Ishikawa (cell line): ENCODE measurements around the gene ERGIC2.

Experiments used
- CEBPB ChIP-seq: IDR thresholded peaks from 2 replicates; pipeline ENCODE4 v1.6.1; 2012
- CREB1 ChIP-seq: IDR thresholded peaks from 2 replicates; pipeline ENCODE4 v1.6.1; 2012; ENCODE audit warnings: low read depth
- EGR1 ChIP-seq: IDR thresholded peaks from 2 replicates; pipeline ENCODE4 v1.6.1; 2012
- EP300 ChIP-seq: IDR thresholded peaks from 2 replicates; pipeline ENCODE4 v1.6.1; 2012; ENCODE audit warnings: borderline replicate concordance
- FOXM1 ChIP-seq: IDR thresholded peaks from 2 replicates; pipeline ENCODE4 v1.6.1; 2012; ENCODE audit warnings: low read depth, borderline replicate concordance
- MAX ChIP-seq: IDR thresholded peaks from 2 replicates; pipeline ENCODE4 v1.6.1; 2012
- NFIC ChIP-seq: IDR thresholded peaks from 2 replicates; pipeline ENCODE4 v1.6.1; 2012
- RAD21 ChIP-seq: IDR thresholded peaks from 2 replicates; pipeline ENCODE4 v1.6.1; 2012; ENCODE audit warnings: low read depth
- REST ChIP-seq: IDR thresholded peaks from 2 replicates; pipeline ENCODE4 v1.6.1; 2012; ENCODE audit warnings: low read depth, mild to moderate bottlenecking
- TAF1 ChIP-seq: IDR thresholded peaks from 2 replicates; pipeline ENCODE4 v1.6.1; 2012; ENCODE audit warnings: low read depth, mild to moderate bottlenecking
- TCF12 ChIP-seq: IDR thresholded peaks from 2 replicates; pipeline ENCODE4 v1.6.1; 2012; ENCODE audit warnings: low read depth
- TEAD4 ChIP-seq: IDR thresholded peaks from 2 replicates; pipeline ENCODE4 v1.6.1; 2012
- USF1 ChIP-seq: IDR thresholded peaks from 2 replicates; pipeline ENCODE4 v1.6.1; 2012
- YY1 ChIP-seq: IDR thresholded peaks from 2 replicates; pipeline ENCODE4 v1.6.1; 2012; ENCODE audit warnings: low read depth
- ZBTB7A ChIP-seq: IDR thresholded peaks from 2 replicates; pipeline ENCODE4 v1.6.1; 2012; ENCODE audit warnings: low read depth

ERGIC2 gene

GRCh38 chr12:29382251-29382650, 1.3 kb upstream of the ERGIC2 start:
- TF ChIP-seq EGR1 (no peak), TAF1 (no peak), TEAD4 (no peak), CREB1 (no peak), EP300 (no peak), ZBTB7A (no peak), YY1 (no peak), REST (no peak), RAD21 (no peak), FOXM1 (no peak), CEBPB (no peak), USF1 (no peak)

GRCh38 chr12:29376118-29376517, 4.9 kb downstream of the ERGIC2 start:
- TF ChIP-seq EP300 (no peak), EGR1 (no peak), YY1 (no peak), RAD21 (no peak), FOXM1 (no peak), TCF12 (no peak)

GRCh38 chr12:29374913-29375312, 6.1 kb downstream of the ERGIC2 start:
- TF ChIP-seq ZBTB7A = no peak
- no peak for TF ChIP-seq YY1
- no peak for TF ChIP-seq TCF12
- no peak for TF ChIP-seq CREB1
- no peak for TF ChIP-seq REST
- no peak for TF ChIP-seq CEBPB
- no peak for TF ChIP-seq MAX
- TF ChIP-seq EGR1 = no peak
- no peak for TF ChIP-seq EP300

- TF ChIP-seq CEBPB (no peak), USF1 (no peak), YY1 (no peak), CREB1 (no peak), RAD21 (no peak), EP300 (no peak), ZBTB7A (no peak), MAX (no peak), FOXM1 (no peak), TAF1 (no peak), TEAD4 (no peak), NFIC (no peak), EGR1 (no peak), REST (no peak), TCF12 (no peak)
These were observed 7.0 kb downstream of the ERGIC2 start for GRCh38 chr12:29374012-29374411.

- TF ChIP-seq EGR1 (no peak), REST (no peak), TAF1 (no peak), RAD21 (no peak), EP300 (no peak), ZBTB7A (no peak)
These were observed 15.9 kb downstream of the ERGIC2 start for GRCh38 chr12:29365091-29365490.
